Neural crest cell (in vitro differentiated cells): ENCODE measurements around the gene NR1H4. TPM values are rescaled to one million over a fixed set of nuclear protein-coding genes. Genes with fewer than 3 reads are reported as not detected.
"Not testable (repeated sequence)": the region's sequence is repeated elsewhere in the genome, so short reads cannot be mapped to it uniquely, and the experiment has no call there.

ENCODE experiments used
- DNase-seq: peaks from one replicate; pipeline ENCODE4 v3.0.0; 2021; ENCODE audit warnings: low read depth, mixed read lengths, low spot score
- H3K27ac Mint-ChIP-seq: one replicate; pipeline ENCODE4 v1.8.0; 2021; ENCODE audit warnings: mild to moderate bottlenecking, mixed read lengths; ENCODE audit not compliant: unreplicated experiment
- H3K27me3 Mint-ChIP-seq: 2 replicates; pipeline ENCODE4 v1.8.0; 2021; ENCODE audit warnings: low read depth, mild to moderate bottlenecking, mixed read lengths
- H3K36me3 Mint-ChIP-seq: 2 replicates; pipeline ENCODE4 v1.8.0; 2021; ENCODE audit warnings: low read depth, mild to moderate bottlenecking, mixed read lengths
- H3K4me1 Mint-ChIP-seq: 2 replicates; pipeline ENCODE4 v1.8.0; 2021; ENCODE audit warnings: mixed read lengths
- H3K4me3 Mint-ChIP-seq: one replicate; pipeline ENCODE4 v1.8.0; 2021; ENCODE audit warnings: mild to moderate bottlenecking, mixed read lengths
- H3K9me3 Mint-ChIP-seq: 2 replicates; pipeline ENCODE4 v1.8.0; 2021; ENCODE audit warnings: mixed read lengths
- total RNA-seq: library from RNA; stranded (reverse); gene quantifications from 2 replicates; pipeline ENCODE4 v1.2.1, GENCODE V29; 2021
- TF ChIP-seq, protein P1 (sequence below): fragments of 200-600 bp; sonication (generic); conservative IDR thresholded peaks from 2 replicates; pipeline ENCODE4 v1.5.0; 2021; ENCODE audit warnings: antibody characterized with exemption, mild to moderate bottlenecking

Gene NR1H4
- total RNA-seq, 1 donor from 2014 or later = not detected

DNA sequence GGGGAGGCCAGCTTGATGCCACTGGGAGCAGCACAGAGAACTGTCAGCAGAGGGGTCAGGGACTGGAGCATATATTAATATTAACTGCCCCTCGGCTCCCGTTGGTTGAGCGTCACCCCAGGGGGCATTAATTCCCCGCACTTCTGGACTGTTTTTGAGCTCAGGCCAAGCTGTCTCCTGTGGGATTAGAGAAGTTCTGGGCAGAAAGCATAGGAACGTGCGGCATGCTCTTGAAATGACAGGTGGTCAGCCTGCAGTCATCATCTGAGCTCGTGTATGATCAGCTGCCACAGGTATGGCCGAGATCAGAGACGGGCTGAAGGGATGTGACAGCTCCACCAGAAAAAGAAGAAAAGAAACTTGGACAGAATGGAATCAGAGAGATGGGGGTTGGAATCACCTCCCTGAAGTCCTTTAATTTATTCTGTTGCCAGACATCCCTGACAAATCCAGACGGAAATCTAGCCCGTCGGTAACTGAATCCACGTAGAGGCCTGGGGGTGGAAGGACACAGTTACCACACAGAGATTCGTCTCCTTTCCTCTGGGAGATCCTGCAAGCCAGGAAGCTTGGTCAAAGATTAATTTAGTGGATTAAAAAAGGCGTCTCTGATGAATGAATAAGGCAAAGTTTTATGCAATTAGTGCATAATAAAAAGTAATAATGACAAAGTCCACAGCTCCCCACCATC, 23.6 kb downstream of the NR1H4 start:
- Mint-ChIP-seq H3K4me3 (no peak overlapping the region), H3K27me3 (no peaks in the 10 kb centered on the region), H3K9me3 (no peaks in the 10 kb centered on the region), H3K27ac (no peak overlapping the region), H3K36me3 (no peaks in the 10 kb centered on the region), H3K4me1 (no peaks in the 10 kb centered on the region)
- no peak for DNase-seq
- TF ChIP-seq, protein P1, sequence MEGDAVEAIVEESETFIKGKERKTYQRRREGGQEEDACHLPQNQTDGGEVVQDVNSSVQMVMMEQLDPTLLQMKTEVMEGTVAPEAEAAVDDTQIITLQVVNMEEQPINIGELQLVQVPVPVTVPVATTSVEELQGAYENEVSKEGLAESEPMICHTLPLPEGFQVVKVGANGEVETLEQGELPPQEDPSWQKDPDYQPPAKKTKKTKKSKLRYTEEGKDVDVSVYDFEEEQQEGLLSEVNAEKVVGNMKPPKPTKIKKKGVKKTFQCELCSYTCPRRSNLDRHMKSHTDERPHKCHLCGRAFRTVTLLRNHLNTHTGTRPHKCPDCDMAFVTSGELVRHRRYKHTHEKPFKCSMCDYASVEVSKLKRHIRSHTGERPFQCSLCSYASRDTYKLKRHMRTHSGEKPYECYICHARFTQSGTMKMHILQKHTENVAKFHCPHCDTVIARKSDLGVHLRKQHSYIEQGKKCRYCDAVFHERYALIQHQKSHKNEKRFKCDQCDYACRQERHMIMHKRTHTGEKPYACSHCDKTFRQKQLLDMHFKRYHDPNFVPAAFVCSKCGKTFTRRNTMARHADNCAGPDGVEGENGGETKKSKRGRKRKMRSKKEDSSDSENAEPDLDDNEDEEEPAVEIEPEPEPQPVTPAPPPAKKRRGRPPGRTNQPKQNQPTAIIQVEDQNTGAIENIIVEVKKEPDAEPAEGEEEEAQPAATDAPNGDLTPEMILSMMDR = no peak

DNA sequence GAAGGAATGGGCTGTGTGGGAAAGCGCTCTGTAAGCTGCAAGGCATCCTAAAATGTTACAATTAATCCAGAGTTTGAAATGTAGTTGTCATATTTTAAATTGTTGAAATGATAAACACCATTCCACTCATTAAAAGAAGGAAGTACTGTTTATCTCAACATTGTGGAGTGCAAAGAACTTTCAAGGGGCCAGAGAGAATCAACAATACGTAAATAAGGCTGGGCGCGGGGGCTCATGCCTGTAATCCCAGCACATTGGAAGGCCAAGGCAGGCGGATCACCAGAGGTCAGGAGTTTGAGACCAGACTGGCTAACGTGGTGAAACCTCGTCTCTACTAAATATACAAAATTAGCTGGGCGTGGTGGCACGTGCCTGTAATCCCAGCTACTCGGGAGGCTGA, 24.5 kb downstream of the NR1H4 start:
- TF ChIP-seq, protein P1 = no peak
- Mint-ChIP-seq H3K4me3 (no peak overlapping the region), H3K27me3 (no peaks in the 10 kb centered on the region), H3K9me3 (no peaks in the 10 kb centered on the region), H3K36me3 (no peaks in the 10 kb centered on the region), H3K27ac (no peak overlapping the region), H3K4me1 (no peaks in the 10 kb centered on the region)
- DNase-seq = no peak

DNA sequence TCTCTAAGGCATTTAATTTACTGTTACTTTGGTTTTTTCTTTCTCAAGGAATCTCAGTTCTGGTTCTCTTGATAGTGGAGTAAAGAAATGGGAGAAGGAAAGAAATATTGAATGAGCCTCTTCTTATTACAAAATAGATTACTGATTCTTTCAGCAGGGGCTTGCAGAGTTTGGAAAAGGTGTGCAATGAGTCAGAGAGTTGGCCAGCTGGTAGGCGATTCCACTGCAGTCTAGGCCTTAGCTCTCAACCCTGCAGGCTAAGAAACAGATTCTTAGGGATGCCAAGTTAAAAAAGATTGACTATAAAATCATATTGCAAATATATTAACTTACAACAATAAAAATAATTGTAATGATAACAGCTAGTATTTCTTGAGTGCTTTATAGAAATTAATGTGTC, 25.8 kb downstream of the NR1H4 start:
- TF ChIP-seq, protein P1 = no peak
- Mint-ChIP-seq H3K9me3 (no peaks in the 10 kb centered on the region), H3K27me3 (no peaks in the 10 kb centered on the region), H3K27ac (no peak overlapping the region), H3K36me3 (no peaks in the 10 kb centered on the region), H3K4me3 (no peak overlapping the region), H3K4me1 (no peaks in the 10 kb centered on the region)
- no peak for DNase-seq

DNA sequence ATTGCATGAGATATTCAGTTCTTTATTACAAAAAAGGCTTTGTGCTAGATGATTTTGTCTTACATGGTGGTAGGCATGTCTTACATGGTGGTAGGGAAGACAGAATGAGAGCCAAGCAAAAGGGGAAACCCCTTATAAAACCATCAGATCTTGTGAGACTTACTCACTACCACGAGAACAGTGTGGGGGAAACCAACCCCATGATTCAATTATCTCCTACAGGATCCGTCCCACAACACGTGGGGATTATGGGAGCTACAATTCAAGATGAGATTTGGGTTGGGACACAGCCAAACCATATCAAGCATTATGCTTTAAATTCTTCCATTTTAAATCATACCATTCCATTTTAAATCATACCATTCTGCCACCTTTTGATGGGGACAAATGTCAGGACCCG, 29.1 kb downstream of the NR1H4 start:
- not testable (repeated sequence) for DNase-seq, H3K27ac Mint-ChIP-seq, H3K27me3 Mint-ChIP-seq, H3K36me3 Mint-ChIP-seq, H3K4me1 Mint-ChIP-seq, H3K9me3 Mint-ChIP-seq, H3K4me3 Mint-ChIP-seq

DNA sequence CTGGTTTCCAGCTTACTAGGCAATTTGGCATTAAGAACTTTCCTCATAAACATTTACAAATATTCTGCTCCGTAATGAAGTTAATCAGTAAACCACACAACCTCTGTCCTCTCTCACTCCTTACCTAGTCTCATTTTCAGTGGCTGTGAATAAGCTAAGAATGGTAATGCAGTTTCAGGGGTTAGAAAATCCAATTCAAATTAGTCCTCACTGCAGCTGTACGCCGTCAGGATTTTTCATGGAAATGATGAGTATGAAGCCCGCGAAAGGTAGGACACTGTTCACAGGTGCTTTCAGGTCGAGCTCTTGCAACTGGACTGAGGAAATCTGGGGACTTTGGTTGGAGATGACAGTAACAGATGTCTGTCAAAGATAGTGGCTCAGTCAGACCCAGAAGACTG, 29.6 kb downstream of the NR1H4 start:
- no peaks in the 10 kb centered on the region for H3K36me3 Mint-ChIP-seq
- TF ChIP-seq, protein P1 = no peak
- H3K4me1 Mint-ChIP-seq = no peaks in the 10 kb centered on the region

DNA sequence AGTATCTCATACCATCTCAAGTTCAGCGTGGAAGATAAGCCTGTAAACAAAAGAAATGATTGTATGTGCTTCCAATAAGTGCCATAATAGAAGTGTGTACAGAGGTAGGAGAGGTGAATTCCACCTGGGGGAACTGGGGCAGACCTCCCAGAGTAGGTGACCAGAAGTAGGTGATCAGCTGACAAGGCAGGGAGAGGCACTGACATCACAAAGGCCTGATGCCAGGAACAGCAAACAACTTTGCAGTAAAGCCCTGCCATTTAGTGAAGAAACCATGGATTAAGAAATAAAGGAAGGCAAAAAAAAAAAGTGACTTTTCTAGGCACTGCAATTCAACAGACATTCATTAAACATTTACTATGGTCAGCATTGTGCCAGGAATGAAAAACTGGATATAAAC, 31.1 kb downstream of the NR1H4 start:
- H3K4me1 Mint-ChIP-seq = no peaks in the 10 kb centered on the region
- peak overlapping the region; percentile 54 for H3K27ac Mint-ChIP-seq
- TF ChIP-seq, protein P1 = no peak
- no peaks in the 10 kb centered on the region for H3K36me3 Mint-ChIP-seq
- no peaks in the 10 kb centered on the region for H3K27me3 Mint-ChIP-seq
- no peak overlapping the region for H3K4me3 Mint-ChIP-seq
- H3K9me3 Mint-ChIP-seq = no peaks in the 10 kb centered on the region
- DNase-seq = no peak

More for the DNA sequence above, 29.6 kb downstream of the NR1H4 start:
- Mint-ChIP-seq H3K4me3 (no peak overlapping the region), H3K9me3 (no peaks in the 10 kb centered on the region), H3K27me3 (no peaks in the 10 kb centered on the region), H3K27ac (no peak overlapping the region)
- DNase-seq = no peak
